ENCODE measurements around the gene CEP57.

DNA sequence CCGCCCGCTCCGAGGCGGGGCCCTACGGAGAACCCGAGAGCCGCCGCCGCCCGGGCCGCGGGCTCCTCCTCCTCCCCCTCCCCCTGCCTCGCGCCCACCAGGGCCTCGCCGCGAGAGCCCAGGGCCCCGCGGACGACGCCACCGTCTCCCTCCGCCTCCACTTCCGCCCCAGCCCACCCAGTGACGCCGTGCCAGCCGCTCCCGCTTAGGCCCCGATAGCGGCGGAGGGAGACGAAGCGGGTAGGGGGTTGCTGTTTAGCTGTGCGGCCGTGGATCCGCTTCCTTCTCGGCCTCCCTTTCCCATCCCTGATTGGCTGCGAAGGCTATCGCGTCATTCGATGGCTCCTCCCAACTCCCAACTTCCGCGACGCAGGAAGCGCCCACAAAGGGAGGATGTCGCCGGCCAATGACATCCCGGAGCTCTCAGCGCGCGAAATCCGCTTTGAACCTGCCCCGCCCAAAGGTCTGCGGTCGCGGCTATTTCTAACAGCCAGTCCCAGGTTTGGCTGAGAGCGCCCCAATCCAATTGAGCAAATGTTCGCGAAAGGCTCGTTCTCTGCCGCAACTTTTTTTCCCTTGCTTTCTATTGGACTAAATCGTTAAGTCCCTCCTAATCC, 684 bp upstream of the CEP57 start, which contains the start of gene FAM76B:
- TF ChIP-seq, protein P1, sequence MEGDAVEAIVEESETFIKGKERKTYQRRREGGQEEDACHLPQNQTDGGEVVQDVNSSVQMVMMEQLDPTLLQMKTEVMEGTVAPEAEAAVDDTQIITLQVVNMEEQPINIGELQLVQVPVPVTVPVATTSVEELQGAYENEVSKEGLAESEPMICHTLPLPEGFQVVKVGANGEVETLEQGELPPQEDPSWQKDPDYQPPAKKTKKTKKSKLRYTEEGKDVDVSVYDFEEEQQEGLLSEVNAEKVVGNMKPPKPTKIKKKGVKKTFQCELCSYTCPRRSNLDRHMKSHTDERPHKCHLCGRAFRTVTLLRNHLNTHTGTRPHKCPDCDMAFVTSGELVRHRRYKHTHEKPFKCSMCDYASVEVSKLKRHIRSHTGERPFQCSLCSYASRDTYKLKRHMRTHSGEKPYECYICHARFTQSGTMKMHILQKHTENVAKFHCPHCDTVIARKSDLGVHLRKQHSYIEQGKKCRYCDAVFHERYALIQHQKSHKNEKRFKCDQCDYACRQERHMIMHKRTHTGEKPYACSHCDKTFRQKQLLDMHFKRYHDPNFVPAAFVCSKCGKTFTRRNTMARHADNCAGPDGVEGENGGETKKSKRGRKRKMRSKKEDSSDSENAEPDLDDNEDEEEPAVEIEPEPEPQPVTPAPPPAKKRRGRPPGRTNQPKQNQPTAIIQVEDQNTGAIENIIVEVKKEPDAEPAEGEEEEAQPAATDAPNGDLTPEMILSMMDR (IDR thresholded peaks at IDR 0.05) = peak in 2 of 4 experiments; percentile 5 to 19
- peak; percentile 80 for TF ChIP-seq POLR2A (IDR thresholded peaks at IDR 0.05)
- TF ChIP-seq POLR2AphosphoS5 (IDR thresholded peaks at IDR 0.05) = peak; percentile 94
